ENCODE data around the gene MAG. TPM values are rescaled to one million over a fixed set of nuclear protein-coding genes. Genes with fewer than 3 reads are reported as not detected.

The MAG gene
- total RNA-seq, 1 experiment from 2014 or later: not detected

- Mint-ChIP-seq H3K4me3 (peak overlapping the region; percentile 84 to 90; a peak in 4 of 5 replicates), H3K36me3 (ENCODE audit: insufficient read depth in 1 of 3, low read depth in 3 of 3) (peaks cover 22 to 66% (median 62%) of the 10 kb centered on the region in 3 experiments), H3K27ac (peak overlapping the region in 2 of 3 experiments; percentile 58 to 68; a peak in 3 of 7 replicates), H3K27me3 (ENCODE audit: low read depth) (no peaks in the 10 kb centered on the region), H3K4me1 (peaks cover 18 to 20% of the 10 kb centered on the region in 2 experiments), H3K9me3 (no peaks in the 10 kb centered on the region)
- no peak overlapping the region for H4K8ac ChIP-seq (replicated peaks; ENCODE audit: insufficient read length, low read depth, low read length)
- no peak overlapping the region for H3K56ac ChIP-seq (ENCODE audit: insufficient read length, low read depth, low read length)
- H4K5ac ChIP-seq (ENCODE audit: insufficient read length, low read depth, low read length): no peak overlapping the region
- no peak overlapping the region for H3K14ac ChIP-seq (ENCODE audit: insufficient read depth, low read length)
- H3K18ac ChIP-seq (ENCODE audit: insufficient read length, low read depth, low read length): no peak overlapping the region
- H3K9ac ChIP-seq (ENCODE audit: extremely low read depth, insufficient read length, low read length): no peak overlapping the region
- H4K91ac ChIP-seq (ENCODE audit: insufficient read length, low read depth, low read length): no peak overlapping the region
- no peak overlapping the region for H2BK120ac ChIP-seq (ENCODE audit: low read depth, low read length, poor library complexity, severe bottlenecking)
- DNase-seq: peak; percentile 37
- H2BK5ac ChIP-seq (ENCODE audit: insufficient read length, low read length): no peak overlapping the region
- no peaks in the 10 kb centered on the region for H3K79me1 ChIP-seq (ENCODE audit: insufficient read depth, low read depth, low read length, poor library complexity, severe bottlenecking)
- no peak overlapping the region for H3K27ac ChIP-seq (ENCODE audit: insufficient read length, low read depth, low read length)
- no peak overlapping the region for H3K23ac ChIP-seq (ENCODE audit: insufficient read length, low read depth, low read length)
- no peaks in the 10 kb centered on the region for H3K79me2 ChIP-seq (ENCODE audit: insufficient read depth, low read length)
- H3K23me2 ChIP-seq (ENCODE audit: insufficient read length, low read depth, low read length, poor library complexity, severe bottlenecking): peaks cover 5% of the 10 kb centered on the region
- H2BK20ac ChIP-seq (ENCODE audit: low read depth, low read length, poor library complexity, severe bottlenecking): no peak overlapping the region
- no peak overlapping the region for H2AFZ ChIP-seq (ENCODE audit: low read length)
- TF ChIP-seq, protein P1, sequence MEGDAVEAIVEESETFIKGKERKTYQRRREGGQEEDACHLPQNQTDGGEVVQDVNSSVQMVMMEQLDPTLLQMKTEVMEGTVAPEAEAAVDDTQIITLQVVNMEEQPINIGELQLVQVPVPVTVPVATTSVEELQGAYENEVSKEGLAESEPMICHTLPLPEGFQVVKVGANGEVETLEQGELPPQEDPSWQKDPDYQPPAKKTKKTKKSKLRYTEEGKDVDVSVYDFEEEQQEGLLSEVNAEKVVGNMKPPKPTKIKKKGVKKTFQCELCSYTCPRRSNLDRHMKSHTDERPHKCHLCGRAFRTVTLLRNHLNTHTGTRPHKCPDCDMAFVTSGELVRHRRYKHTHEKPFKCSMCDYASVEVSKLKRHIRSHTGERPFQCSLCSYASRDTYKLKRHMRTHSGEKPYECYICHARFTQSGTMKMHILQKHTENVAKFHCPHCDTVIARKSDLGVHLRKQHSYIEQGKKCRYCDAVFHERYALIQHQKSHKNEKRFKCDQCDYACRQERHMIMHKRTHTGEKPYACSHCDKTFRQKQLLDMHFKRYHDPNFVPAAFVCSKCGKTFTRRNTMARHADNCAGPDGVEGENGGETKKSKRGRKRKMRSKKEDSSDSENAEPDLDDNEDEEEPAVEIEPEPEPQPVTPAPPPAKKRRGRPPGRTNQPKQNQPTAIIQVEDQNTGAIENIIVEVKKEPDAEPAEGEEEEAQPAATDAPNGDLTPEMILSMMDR (conservative IDR thresholded peaks at IDR 0.05): no peak
- no peak overlapping the region for H3K4ac ChIP-seq (ENCODE audit: low read depth, low read length)
- no peak overlapping the region for H3T11ph ChIP-seq (ENCODE audit: low read length)
- H3K4me2 ChIP-seq (ENCODE audit: insufficient read depth, insufficient read length, low read length): no peak overlapping the region
- H2AK5ac ChIP-seq (ENCODE audit: insufficient read length, low read length): no peak overlapping the region
- H4K20me1 ChIP-seq (ENCODE audit: control insufficient read depth, insufficient read depth, insufficient read length): no peaks in the 10 kb centered on the region
- no peak overlapping the region for H2BK12ac ChIP-seq (ENCODE audit: insufficient read length, low read depth, low read length)
- no peaks in the 10 kb centered on the region for H3K4me1 ChIP-seq (ENCODE audit: insufficient read depth, low read length)
- H2BK15ac ChIP-seq (ENCODE audit: low read depth, low read length): no peak overlapping the region
- no peaks in the 10 kb centered on the region for H3K9me3 ChIP-seq (ENCODE audit: control insufficient read depth, low read depth, low read length)
- H3K27me3 ChIP-seq (ENCODE audit: insufficient read depth, low read length): no peaks in the 10 kb centered on the region
- WGBS (ENCODE audit: extremely low coverage, insufficient read length, low lambda C conversion rate): no CpG with 5 or more reads among the region's 39 CpGs
Measured at GRCh38 chr19:35266520-35267352, 25.2 kb upstream of the MAG start.

All from H9 (cell line).